HG03571 (cell line): ENCODE results near the gene HMCN2.

Source experiments
- ATAC-seq: cut with Tn5 transposase; IDR thresholded peaks from one replicate; pipeline ENCODE4 v1.9.1; 2021; ENCODE audit not compliant: unreplicated experiment

The HMCN2 gene

DNA sequence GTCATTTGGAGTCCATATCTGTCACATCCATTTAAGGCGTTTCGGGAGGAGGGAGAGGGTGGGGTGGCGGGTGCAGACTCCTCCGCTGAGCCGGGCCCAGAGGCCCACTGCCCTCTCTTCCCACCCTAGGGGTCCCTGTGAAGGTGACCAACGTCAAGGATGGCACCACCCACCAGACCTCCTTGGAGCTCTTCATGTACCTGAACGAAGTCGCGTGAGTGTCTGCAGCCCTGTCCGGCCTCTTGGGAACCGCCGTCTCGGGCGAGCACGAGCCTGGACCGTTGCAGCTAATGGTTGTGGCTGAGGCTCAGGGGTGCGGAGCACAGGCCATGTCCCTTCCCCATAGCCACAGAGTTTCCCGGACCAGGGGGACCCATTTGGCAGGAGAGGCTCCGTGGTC is 214.0 kb downstream of the HMCN2 start:
- no peak for ATAC-seq

DNA sequence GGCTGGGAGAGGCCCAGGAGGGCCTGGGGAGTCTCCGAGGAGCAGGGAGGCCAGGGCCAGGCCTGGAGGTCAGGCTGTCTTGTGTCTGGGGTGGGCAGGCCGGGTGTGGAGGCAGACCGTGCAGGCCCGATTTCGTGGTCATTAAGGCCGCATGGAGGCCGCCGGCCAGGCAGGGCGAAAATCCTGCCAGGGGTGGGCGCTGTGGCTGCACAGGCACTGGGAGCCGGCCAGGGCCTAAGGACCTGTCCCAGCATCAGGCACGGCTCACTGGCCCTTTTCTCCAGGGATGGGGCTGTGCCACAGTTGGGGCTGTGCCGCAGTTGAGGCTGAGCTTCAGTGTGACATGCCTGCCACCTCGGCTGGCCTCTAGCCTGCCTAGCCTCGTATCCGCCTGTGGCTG is 215.1 kb downstream of the HMCN2 start:
- no peak for ATAC-seq

DNA sequence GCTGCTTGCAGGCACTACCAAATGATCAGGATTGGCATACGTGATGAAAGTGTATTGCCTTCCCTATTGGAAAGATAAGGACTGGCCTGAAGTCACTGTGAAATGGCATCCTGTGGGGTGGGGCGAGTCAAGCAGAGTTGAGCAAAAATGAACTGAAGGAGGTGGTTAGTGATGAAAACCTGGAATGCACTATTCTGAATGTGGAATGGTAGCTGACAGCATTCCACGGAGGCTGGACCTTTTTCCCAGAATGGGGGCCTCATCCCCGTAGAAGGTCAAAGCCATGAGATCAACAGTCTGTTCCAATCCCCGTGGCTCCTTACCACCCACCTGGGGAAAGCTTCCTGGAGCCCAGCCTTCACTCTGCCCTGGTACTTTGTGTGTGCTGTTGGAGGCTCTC is 216.9 kb downstream of the HMCN2 start:
- no peak for ATAC-seq

DNA sequence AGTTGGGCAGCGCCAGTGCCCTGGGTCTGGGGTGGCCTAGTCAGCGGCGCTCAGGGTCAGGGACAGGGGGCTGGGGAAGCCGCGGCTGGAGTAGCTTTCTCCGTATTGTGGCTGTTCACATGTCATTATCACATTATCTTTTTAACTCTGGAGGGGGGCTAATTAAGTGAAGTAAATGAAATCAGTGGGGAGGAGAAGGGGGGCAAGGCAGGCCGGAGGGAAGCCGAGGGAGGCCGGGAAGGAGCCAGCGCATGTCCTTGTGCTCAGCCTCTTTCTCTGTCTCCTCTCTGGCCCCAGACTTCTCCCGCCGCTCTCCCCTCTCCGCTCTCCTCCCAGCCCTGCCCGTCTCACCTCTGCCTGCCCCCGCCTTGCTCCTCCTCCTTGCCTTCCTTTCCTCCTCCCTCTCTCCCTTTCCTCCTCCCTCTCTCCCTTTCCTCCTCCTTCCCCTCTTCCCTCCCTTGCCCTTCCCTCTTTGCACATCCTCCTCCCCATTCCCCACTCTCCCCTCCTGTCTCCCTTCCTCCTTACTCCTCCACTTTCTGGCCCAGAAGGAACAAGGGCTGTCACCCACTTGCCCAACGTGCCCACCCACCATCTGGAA is 217.9 kb downstream of the HMCN2 start:
- ATAC-seq, result no peak
